Endometrium (tissue), 2 donors: Measurements from ENCODE around the gene TAF5L.

ENCODE experiments used
- FAIRE-seq: peaks from 2 replicates; lab custom pipeline; 2012; peaks lifted over from hg19 to GRCh38; lab: Jason Lieb, UNC
- donor health status: control.
- donor health status: control.

TAF5L gene

GRCh38 chr1:229625915-229626831, at the start of gene TAF5L, which contains the start of gene URB2:
TAF5L (minus strand) TSS chr1:229626122; CDS start chr1:229614482, 11,640 bp downstream.
URB2 (plus strand) TSS chr1:229626247; CDS start chr1:229627634, 1,387 bp downstream.
- no peak for FAIRE-seq

- FAIRE-seq, result no peak
These were observed 49.5 kb upstream of the TAF5L start for GRCh38 chr1:229675396-229675795.

GRCh38 chr1:229674042-229674441, 48.1 kb upstream of the TAF5L start:
- no peak for FAIRE-seq

- FAIRE-seq, result no peak
These were observed 46.3 kb upstream of the TAF5L start for GRCh38 chr1:229672246-229672645.

- no peak for FAIRE-seq
These were observed 45.4 kb upstream of the TAF5L start for GRCh38 chr1:229671310-229671709.

- no peak for FAIRE-seq
These were observed 43.4 kb upstream of the TAF5L start for GRCh38 chr1:229669333-229669732.

GRCh38 chr1:229666585-229666984, 40.7 kb upstream of the TAF5L start:
- FAIRE-seq, result no peak

- no peak for FAIRE-seq
These were observed 40.1 kb upstream of the TAF5L start for GRCh38 chr1:229665912-229666558.

GRCh38 chr1:229664133-229664689, 38.3 kb upstream of the TAF5L start:
- no peak for FAIRE-seq

- no peak for FAIRE-seq
These were observed 36.0 kb upstream of the TAF5L start for GRCh38 chr1:229661897-229662296.

- FAIRE-seq, result no peak
These were observed 35.3 kb upstream of the TAF5L start for GRCh38 chr1:229661022-229661877.

GRCh38 chr1:229657993-229658755, 32.3 kb upstream of the TAF5L start:
- FAIRE-seq, result no peak

- no peak for FAIRE-seq
These were observed 29.9 kb upstream of the TAF5L start for GRCh38 chr1:229655781-229656180.

- no peak for FAIRE-seq
These were observed 27.5 kb upstream of the TAF5L start for GRCh38 chr1:229653420-229653819.

GRCh38 chr1:229651546-229651945, 25.6 kb upstream of the TAF5L start:
- FAIRE-seq, result no peak

- FAIRE-seq, result no peak
These were observed 24.1 kb upstream of the TAF5L start for GRCh38 chr1:229650045-229650444.

- FAIRE-seq, result no peak
These were observed 22.5 kb upstream of the TAF5L start for GRCh38 chr1:229648406-229648805.

GRCh38 chr1:229645324-229645993, 19.5 kb upstream of the TAF5L start:
- no peak for FAIRE-seq

GRCh38 chr1:229643996-229644745, 18.2 kb upstream of the TAF5L start:
- no peak for FAIRE-seq

- FAIRE-seq, result no peak
These were observed 17.0 kb upstream of the TAF5L start for GRCh38 chr1:229642970-229643369.
